Left ventricle myocardium inferior (tissue), 1 donor: ENCODE results near the gene RNF157. TPM values are rescaled to one million over a fixed set of nuclear protein-coding genes. Genes with fewer than 3 reads are reported as not detected.
A peak's percentile ranks its signal among the peaks of the same experiment; 100 is the strongest.

Experiments used
- DNase-seq: peaks from one replicate; pipeline ENCODE4 v3.0.0-alpha.2; 2020
- H3K27ac ChIP-seq: fragments of 200-600 bp; replicated peaks from 2 replicates; pipeline ENCODE4 v1.8.0; 2021
- H3K27me3 ChIP-seq: fragments of 200-600 bp; 2 replicates; pipeline ENCODE4 v1.8.0; 2021; ENCODE audit warnings: low read depth
- H3K36me3 ChIP-seq: fragments of 200-600 bp; 2 replicates; pipeline ENCODE4 v1.8.0; 2021
- H3K4me1 ChIP-seq: fragments of 200-600 bp; 2 replicates; pipeline ENCODE4 v1.8.0; 2021
- H3K4me3 ChIP-seq: fragments of 200-600 bp; 2 replicates; pipeline ENCODE4 v1.8.0; 2021; ENCODE audit warnings: mild to moderate bottlenecking, moderate library complexity
- H3K9me3 ChIP-seq: fragments of 200-600 bp; replicated peaks from 2 replicates; pipeline ENCODE4 v1.8.0; 2021
- intact Hi-C: fragments of 100-400 bp; cut with micrococcal nuclease; formaldehyde crosslinking; loops from one replicate; pipeline ENCODE4 v1.11.0; 2022
- total RNA-seq: library from RNA; stranded (reverse); fragmentation: NEBNext Ultra II Directional; extraction: Animal tissue kit (Norgen Biotek cat#: 25700); gene quantifications from one replicate; pipeline ENCODE4 v1.2.1, GENCODE V29; 2021
- TF ChIP-seq, protein P1 (sequence below): fragments of 200-600 bp; IDR thresholded peaks from 2 replicates; pipeline ENCODE4 v1.8.0; 2021; ENCODE audit warnings: antibody characterized with exemption, mild to moderate bottlenecking, borderline replicate concordance
- donor health status: DM: no; HTN: yes; CAD: no; lungs with severe emphysema.

The RNF157 gene
- total RNA-seq, 1 donor from 2014 or later = 4.8 TPM

DNA sequence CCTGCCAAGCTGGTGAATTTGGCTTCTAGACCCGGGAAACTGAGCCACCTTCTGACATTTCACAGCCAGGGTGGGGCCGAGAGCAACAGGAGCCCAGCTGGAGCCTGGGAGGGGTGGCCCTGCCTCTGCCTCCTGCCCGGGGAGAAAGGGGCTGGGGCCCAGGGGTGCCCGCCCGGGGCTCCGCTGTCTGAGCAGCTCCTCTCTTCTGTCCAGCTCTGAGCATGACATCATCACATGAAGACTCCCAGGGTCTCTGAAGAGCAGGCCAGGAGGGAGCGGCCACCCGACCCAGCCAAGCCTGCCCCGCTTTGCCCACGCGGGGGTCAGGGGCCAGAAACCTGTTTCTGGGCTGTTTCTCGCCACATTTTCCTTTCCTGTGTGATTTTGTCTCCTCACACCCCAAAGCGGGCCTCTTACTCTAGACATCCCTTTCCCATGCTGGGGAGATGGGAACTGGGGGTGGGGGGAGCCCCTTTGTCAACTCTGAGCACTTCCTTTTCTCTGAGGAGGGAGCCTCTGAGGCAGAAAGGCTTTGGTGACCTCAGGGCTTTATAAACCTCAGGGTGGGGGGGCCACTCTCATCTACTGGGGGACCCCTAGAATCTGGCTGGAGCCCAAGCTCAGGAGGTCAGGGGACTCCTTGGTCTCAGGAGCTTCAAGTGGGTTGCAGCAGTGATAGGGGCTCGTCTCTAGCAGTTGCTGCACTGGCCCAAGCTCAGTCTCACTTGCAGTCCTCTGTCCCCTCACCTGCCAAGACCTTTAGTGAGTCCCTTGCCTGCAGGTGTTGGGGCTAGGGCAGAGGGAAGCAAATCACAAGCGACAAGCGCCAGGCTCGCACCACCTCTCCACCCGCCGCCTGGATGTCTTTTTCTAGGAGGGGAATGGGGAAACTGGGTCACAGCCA lies 32.5 kb upstream of the RNF157 start:
- Histone ChIP-seq H3K4me3 (peak overlapping the region; percentile 59), H3K36me3 (peaks cover 15% of the 10 kb centered on the region), H3K4me1 (peaks cover 62% of the 10 kb centered on the region), H3K9me3 (no peaks in the 10 kb centered on the region), H3K27ac (peak overlapping the region; percentile 63), H3K27me3 (no peaks in the 10 kb centered on the region)
- TF ChIP-seq, protein P1, sequence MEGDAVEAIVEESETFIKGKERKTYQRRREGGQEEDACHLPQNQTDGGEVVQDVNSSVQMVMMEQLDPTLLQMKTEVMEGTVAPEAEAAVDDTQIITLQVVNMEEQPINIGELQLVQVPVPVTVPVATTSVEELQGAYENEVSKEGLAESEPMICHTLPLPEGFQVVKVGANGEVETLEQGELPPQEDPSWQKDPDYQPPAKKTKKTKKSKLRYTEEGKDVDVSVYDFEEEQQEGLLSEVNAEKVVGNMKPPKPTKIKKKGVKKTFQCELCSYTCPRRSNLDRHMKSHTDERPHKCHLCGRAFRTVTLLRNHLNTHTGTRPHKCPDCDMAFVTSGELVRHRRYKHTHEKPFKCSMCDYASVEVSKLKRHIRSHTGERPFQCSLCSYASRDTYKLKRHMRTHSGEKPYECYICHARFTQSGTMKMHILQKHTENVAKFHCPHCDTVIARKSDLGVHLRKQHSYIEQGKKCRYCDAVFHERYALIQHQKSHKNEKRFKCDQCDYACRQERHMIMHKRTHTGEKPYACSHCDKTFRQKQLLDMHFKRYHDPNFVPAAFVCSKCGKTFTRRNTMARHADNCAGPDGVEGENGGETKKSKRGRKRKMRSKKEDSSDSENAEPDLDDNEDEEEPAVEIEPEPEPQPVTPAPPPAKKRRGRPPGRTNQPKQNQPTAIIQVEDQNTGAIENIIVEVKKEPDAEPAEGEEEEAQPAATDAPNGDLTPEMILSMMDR = no peak
- intact Hi-C loops = loop anchor here (10.0 kb wide), 1 partner anchor 88 kb away; no protein-coding TSS in a partner anchor
- DNase-seq = no peak

DNA sequence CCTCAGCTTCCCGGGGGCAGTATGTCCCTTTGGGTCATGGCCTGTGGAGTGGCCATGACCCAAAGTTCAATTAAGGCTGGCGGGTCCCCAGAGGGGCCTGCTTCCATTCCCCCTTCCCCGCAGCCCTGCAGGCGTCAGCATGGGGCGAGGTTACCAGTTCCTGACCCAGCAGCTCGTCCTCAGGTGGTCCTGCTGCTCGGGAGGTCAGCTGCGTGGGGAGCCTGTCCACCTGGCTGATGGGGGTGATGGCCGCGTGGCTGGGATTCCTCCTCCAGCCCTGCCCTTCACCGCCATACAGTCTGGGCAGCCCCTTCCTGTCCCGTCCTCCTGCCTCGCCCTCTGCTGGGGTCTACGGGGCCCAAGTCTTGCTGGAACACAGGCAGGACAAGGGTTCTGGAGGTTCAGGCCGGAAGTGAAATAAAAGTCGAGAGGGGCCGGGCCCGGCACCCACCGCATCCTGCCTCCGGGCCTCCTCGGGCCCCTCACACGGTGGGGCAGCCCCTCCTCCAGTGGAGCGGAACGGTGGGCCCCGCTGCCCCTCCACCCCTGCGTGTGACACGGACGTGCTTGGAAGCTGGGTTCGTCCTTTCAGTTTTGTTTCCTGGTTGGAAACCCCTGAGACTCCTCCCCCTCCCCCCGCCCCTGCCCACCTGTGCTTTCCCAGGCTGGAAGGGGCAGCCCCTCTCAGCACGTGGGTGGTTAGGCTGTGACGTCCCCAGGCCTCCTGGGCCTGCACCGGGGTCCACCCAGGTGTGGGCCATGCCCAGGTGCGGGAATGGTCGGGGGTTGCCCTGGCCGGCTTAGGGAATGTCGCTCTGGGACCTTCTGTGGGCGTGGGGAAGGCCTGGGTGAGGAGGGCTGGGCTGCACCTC lies 31.6 kb upstream of the RNF157 start:
- DNase-seq = no peak

DNA sequence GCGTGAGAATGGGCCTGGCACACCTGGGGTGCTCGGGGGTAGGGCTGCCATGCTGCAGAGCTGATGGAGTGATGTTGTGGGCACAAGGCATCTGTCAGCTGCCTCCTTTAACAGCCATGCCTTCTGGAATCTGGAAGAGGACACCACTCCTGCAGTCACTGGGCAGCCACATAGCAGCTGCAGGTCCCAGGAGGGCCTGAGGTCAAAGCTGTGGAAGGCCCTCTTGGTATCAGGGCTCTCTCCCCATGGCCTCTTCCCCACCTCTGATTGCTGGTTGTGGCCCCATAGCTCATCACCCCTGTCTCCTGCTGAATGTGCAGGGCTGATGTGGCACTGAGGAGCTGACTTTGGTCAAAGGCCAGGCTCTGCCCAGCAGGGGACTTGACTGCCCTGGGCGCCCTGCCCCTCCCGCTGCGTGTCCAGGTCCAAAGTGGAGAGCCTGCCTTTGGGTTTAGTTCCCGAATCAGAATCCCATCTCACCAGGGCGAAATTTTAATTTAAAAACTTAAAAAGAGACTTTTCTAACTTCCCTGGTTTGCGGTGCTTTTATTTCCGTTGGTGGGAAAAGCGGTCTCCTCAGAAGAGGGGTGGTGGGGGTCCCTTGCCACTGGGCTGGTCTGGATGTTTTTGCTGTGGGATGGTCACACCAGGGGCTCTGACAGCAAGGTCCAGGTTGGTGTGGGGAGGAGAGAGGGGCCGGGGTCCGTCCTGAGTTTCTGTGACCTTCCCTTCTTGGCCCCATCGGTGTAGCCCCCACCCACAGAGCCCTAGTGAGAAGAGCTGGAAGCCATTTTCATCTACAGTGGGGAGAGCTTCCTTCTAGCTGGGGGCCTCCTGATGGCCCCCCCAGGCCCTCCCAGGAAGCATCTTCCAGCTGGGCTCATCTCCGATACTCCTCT lies 30.7 kb upstream of the RNF157 start:
- Histone ChIP-seq H3K4me3 (peak overlapping the region; percentile 59), H3K27me3 (no peaks in the 10 kb centered on the region), H3K36me3 (peaks cover 15% of the 10 kb centered on the region), H3K9me3 (no peaks in the 10 kb centered on the region), H3K4me1 (peaks cover 80% of the 10 kb centered on the region), H3K27ac (peak overlapping the region; percentile 96)
- no peak for DNase-seq
- TF ChIP-seq, protein P1 = no peak
- intact Hi-C loops = loop anchor here (10.0 kb wide), 1 partner anchor 86 kb away; no protein-coding TSS in a partner anchor

More for the DNA sequence above, 31.6 kb upstream of the RNF157 start:
- H3K4me3 ChIP-seq = peak overlapping the region; percentile 59
- no peaks in the 10 kb centered on the region for H3K27me3 ChIP-seq
- H3K36me3 ChIP-seq = peaks cover 15% of the 10 kb centered on the region
- intact Hi-C loops = loop anchor here (10.0 kb wide), 1 partner anchor 87 kb away; no protein-coding TSS in a partner anchor
- TF ChIP-seq, protein P1 = no peak
- peaks cover 71% of the 10 kb centered on the region for H3K4me1 ChIP-seq
- no peaks in the 10 kb centered on the region for H3K9me3 ChIP-seq
- peak overlapping the region; percentile 63 for H3K27ac ChIP-seq

DNA sequence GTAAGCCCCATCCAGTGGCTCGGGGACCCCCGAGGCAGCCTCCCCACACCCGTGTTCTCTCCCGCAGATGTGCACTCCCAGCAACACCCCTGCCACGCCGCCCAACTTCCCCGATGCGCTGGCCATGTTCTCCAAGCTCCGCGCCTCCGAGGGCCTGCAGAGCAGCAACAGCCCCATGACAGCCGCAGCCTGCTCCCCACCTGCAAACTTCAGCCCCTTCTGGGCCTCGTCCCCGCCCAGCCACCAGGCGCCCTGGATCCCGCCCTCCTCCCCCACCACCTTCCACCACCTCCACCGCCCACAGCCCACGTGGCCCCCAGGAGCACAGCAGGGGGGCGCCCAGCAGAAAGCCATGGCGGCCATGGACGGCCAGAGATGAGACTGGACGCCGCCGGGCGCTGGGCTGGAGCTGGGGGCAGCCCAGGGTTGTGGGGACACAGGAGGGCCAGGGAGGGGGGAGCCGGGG lies 29.9 kb upstream of the RNF157 start:
- Histone ChIP-seq H3K27me3 (no peaks in the 10 kb centered on the region), H3K27ac (peak overlapping the region; percentile 96), H3K36me3 (peaks cover 15% of the 10 kb centered on the region), H3K4me3 (no peak overlapping the region), H3K4me1 (peaks cover 85% of the 10 kb centered on the region), H3K9me3 (no peaks in the 10 kb centered on the region)
- TF ChIP-seq, protein P1 = no peak
- intact Hi-C loops = loop anchor here (10.0 kb wide), 1 partner anchor 85 kb away; no protein-coding TSS in a partner anchor
- DNase-seq = no peak
